ENCODE measurements around the gene GNB1L. TPM values are rescaled to one million over a fixed set of nuclear protein-coding genes. Genes with fewer than 3 reads are reported as not detected.

The GNB1L gene
- total RNA-seq, 1 experiment from 2014 or later, result 18.0 TPM

DNA sequence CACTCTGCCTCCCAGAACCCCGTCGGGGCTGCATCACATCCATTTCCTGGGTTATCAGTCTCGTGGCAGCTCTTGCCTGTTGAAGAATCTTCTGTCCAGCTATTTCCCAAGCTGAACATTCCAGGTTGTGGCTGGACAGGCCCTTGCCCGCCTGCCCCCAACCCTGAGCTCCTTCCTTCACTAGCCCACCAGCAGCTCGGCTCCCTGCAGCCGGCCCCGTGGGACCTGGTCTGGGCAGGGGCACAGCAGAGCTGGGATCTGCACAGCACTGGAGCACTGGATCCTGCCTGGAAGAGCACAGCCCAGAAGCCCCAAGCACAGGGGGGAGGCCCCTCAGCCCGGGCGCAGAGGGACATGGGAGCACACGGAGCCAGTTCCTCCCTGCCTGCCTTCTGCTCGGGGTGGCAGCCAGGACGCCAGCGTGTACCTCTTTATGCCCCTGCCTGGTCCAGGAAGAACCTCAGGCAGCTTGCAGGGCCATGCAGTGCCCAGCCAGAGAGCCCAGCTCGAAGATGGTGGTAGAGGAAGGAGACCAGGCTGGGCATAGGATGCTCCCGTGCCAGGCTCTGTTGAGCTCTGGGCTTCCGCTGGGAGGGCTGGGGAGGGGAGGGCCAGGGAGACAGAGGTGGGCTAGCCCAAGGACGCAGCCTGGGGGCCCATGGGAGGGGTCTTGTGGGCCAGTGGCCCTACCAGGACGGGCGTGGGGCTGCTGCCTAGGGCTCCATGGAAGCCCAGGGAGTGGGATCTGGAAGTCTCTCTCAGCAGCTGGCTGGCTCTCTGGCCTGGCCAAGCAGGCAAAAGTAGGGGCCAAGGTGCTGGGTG, 16.6 kb upstream of the GNB1L start:
- Mint-ChIP-seq H3K4me1 (peaks cover 12% of the 10 kb centered on the region), H3K27me3 (ENCODE audit: low read depth) (no peaks in the 10 kb centered on the region), H3K36me3 (no peaks in the 10 kb centered on the region), H3K4me3 (no peak overlapping the region), H3K27ac (no peak overlapping the region), H3K9me3 (no peaks in the 10 kb centered on the region)
- DNase-seq (ENCODE audit: low spot score) (peak; percentile 7), ATAC-seq (no peak)
- POLR2A ChIA-PET, result interaction anchor here (0.5 to 0.6 kb wide), 3 partner anchors 13 to 1125 kb away, joined by 4 read pairs; no protein-coding TSS in a partner anchor
- CTCF ChIA-PET, result interaction anchor here (0.6 to 1.9 kb wide), 4 partner anchors 41 to 234 kb away, joined by 3 to 5 read pairs (median 4); no protein-coding TSS in a partner anchor
- TF ChIP-seq, protein P1, sequence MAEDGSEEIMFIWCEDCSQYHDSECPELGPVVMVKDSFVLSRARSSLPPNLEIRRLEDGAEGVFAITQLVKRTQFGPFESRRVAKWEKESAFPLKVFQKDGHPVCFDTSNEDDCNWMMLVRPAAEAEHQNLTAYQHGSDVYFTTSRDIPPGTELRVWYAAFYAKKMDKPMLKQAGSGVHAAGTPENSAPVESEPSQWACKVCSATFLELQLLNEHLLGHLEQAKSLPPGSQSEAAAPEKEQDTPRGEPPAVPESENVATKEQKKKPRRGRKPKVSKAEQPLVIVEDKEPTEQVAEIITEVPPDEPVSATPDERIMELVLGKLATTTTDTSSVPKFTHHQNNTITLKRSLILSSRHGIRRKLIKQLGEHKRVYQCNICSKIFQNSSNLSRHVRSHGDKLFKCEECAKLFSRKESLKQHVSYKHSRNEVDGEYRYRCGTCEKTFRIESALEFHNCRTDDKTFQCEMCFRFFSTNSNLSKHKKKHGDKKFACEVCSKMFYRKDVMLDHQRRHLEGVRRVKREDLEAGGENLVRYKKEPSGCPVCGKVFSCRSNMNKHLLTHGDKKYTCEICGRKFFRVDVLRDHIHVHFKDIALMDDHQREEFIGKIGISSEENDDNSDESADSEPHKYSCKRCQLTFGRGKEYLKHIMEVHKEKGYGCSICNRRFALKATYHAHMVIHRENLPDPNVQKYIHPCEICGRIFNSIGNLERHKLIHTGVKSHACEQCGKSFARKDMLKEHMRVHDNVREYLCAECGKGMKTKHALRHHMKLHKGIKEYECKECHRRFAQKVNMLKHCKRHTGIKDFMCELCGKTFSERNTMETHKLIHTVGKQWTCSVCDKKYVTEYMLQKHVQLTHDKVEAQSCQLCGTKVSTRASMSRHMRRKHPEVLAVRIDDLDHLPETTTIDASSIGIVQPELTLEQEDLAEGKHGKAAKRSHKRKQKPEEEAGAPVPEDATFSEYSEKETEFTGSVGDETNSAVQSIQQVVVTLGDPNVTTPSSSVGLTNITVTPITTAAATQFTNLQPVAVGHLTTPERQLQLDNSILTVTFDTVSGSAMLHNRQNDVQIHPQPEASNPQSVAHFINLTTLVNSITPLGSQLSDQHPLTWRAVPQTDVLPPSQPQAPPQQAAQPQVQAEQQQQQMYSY (CRISPR knock-in tag; IDR thresholded peaks at IDR 0.05), result no peak
- TF ChIP-seq, protein P2, sequence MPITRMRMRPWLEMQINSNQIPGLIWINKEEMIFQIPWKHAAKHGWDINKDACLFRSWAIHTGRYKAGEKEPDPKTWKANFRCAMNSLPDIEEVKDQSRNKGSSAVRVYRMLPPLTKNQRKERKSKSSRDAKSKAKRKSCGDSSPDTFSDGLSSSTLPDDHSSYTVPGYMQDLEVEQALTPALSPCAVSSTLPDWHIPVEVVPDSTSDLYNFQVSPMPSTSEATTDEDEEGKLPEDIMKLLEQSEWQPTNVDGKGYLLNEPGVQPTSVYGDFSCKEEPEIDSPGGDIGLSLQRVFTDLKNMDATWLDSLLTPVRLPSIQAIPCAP (CRISPR knock-in tag; IDR thresholded peaks at IDR 0.05), result no peak
- no peak for TF ChIP-seq ZNF138 (CRISPR knock-in tag; conservative IDR thresholded peaks at IDR 0.05)
- TF ChIP-seq CBFB (CRISPR knock-in tag; IDR thresholded peaks at IDR 0.05; ENCODE audit: low read depth), result no peak
- TF ChIP-seq, protein P3, sequence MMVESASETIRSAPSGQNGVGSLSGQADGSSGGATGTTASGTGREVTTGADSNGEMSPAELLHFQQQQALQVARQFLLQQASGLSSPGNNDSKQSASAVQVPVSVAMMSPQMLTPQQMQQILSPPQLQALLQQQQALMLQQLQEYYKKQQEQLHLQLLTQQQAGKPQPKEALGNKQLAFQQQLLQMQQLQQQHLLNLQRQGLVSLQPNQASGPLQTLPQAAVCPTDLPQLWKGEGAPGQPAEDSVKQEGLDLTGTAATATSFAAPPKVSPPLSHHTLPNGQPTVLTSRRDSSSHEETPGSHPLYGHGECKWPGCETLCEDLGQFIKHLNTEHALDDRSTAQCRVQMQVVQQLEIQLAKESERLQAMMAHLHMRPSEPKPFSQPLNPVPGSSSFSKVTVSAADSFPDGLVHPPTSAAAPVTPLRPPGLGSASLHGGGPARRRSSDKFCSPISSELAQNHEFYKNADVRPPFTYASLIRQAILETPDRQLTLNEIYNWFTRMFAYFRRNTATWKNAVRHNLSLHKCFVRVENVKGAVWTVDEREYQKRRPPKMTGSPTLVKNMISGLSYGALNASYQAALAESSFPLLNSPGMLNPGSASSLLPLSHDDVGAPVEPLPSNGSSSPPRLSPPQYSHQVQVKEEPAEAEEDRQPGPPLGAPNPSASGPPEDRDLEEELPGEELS (CRISPR knock-in tag; IDR thresholded peaks at IDR 0.05), result no peak
- TF ChIP-seq, protein P4, sequence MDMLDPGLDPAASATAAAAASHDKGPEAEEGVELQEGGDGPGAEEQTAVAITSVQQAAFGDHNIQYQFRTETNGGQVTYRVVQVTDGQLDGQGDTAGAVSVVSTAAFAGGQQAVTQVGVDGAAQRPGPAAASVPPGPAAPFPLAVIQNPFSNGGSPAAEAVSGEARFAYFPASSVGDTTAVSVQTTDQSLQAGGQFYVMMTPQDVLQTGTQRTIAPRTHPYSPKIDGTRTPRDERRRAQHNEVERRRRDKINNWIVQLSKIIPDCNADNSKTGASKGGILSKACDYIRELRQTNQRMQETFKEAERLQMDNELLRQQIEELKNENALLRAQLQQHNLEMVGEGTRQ (CRISPR knock-in tag; IDR thresholded peaks at IDR 0.05), result no peak
- no peak for TF ChIP-seq FOXJ3 (CRISPR knock-in tag; IDR thresholded peaks at IDR 0.05; ENCODE audit: borderline replicate concordance)
- TF ChIP-seq, protein P5, sequence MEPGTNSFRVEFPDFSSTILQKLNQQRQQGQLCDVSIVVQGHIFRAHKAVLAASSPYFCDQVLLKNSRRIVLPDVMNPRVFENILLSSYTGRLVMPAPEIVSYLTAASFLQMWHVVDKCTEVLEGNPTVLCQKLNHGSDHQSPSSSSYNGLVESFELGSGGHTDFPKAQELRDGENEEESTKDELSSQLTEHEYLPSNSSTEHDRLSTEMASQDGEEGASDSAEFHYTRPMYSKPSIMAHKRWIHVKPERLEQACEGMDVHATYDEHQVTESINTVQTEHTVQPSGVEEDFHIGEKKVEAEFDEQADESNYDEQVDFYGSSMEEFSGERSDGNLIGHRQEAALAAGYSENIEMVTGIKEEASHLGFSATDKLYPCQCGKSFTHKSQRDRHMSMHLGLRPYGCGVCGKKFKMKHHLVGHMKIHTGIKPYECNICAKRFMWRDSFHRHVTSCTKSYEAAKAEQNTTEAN (CRISPR knock-in tag; IDR thresholded peaks at IDR 0.05), result no peak
- TF ChIP-seq, protein P6, sequence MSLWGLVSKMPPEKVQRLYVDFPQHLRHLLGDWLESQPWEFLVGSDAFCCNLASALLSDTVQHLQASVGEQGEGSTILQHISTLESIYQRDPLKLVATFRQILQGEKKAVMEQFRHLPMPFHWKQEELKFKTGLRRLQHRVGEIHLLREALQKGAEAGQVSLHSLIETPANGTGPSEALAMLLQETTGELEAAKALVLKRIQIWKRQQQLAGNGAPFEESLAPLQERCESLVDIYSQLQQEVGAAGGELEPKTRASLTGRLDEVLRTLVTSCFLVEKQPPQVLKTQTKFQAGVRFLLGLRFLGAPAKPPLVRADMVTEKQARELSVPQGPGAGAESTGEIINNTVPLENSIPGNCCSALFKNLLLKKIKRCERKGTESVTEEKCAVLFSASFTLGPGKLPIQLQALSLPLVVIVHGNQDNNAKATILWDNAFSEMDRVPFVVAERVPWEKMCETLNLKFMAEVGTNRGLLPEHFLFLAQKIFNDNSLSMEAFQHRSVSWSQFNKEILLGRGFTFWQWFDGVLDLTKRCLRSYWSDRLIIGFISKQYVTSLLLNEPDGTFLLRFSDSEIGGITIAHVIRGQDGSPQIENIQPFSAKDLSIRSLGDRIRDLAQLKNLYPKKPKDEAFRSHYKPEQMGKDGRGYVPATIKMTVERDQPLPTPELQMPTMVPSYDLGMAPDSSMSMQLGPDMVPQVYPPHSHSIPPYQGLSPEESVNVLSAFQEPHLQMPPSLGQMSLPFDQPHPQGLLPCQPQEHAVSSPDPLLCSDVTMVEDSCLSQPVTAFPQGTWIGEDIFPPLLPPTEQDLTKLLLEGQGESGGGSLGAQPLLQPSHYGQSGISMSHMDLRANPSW (CRISPR knock-in tag; conservative IDR thresholded peaks at IDR 0.05; ENCODE audit: low read depth), result no peak
- TF ChIP-seq, protein P7, sequence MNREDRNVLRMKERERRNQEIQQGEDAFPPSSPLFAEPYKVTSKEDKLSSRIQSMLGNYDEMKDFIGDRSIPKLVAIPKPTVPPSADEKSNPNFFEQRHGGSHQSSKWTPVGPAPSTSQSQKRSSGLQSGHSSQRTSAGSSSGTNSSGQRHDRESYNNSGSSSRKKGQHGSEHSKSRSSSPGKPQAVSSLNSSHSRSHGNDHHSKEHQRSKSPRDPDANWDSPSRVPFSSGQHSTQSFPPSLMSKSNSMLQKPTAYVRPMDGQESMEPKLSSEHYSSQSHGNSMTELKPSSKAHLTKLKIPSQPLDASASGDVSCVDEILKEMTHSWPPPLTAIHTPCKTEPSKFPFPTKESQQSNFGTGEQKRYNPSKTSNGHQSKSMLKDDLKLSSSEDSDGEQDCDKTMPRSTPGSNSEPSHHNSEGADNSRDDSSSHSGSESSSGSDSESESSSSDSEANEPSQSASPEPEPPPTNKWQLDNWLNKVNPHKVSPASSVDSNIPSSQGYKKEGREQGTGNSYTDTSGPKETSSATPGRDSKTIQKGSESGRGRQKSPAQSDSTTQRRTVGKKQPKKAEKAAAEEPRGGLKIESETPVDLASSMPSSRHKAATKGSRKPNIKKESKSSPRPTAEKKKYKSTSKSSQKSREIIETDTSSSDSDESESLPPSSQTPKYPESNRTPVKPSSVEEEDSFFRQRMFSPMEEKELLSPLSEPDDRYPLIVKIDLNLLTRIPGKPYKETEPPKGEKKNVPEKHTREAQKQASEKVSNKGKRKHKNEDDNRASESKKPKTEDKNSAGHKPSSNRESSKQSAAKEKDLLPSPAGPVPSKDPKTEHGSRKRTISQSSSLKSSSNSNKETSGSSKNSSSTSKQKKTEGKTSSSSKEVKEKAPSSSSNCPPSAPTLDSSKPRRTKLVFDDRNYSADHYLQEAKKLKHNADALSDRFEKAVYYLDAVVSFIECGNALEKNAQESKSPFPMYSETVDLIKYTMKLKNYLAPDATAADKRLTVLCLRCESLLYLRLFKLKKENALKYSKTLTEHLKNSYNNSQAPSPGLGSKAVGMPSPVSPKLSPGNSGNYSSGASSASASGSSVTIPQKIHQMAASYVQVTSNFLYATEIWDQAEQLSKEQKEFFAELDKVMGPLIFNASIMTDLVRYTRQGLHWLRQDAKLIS (CRISPR knock-in tag; IDR thresholded peaks at IDR 0.05; ENCODE audit: borderline replicate concordance), result no peak
- TF ChIP-seq TP53 (CRISPR knock-in tag; IDR thresholded peaks at IDR 0.05), result no peak
- TF ChIP-seq, protein P8, sequence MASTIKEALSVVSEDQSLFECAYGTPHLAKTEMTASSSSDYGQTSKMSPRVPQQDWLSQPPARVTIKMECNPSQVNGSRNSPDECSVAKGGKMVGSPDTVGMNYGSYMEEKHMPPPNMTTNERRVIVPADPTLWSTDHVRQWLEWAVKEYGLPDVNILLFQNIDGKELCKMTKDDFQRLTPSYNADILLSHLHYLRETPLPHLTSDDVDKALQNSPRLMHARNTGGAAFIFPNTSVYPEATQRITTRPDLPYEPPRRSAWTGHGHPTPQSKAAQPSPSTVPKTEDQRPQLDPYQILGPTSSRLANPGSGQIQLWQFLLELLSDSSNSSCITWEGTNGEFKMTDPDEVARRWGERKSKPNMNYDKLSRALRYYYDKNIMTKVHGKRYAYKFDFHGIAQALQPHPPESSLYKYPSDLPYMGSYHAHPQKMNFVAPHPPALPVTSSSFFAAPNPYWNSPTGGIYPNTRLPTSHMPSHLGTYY (CRISPR knock-in tag; IDR thresholded peaks at IDR 0.05), result no peak
- no peak for TF ChIP-seq FOXK1 (CRISPR knock-in tag; IDR thresholded peaks at IDR 0.05)

Data from WTC11 (cell line).